Bladder microvascular endothelial cell (primary cell): ENCODE data around the gene PLCB3. TPM values are rescaled to one million over a fixed set of nuclear protein-coding genes. Genes with fewer than 3 reads are reported as not detected.

ENCODE experiments used
- total RNA-seq: library from RNA; depleted of rRNA; stranded (reverse); fragments of >200 nt; gene quantifications from 2 replicates; pipeline ENCODE4 v1.2.3, GENCODE V29; 2014

The PLCB3 gene
- 31.7 and 45.7 TPM in 2 replicates for total RNA-seq

DNA sequence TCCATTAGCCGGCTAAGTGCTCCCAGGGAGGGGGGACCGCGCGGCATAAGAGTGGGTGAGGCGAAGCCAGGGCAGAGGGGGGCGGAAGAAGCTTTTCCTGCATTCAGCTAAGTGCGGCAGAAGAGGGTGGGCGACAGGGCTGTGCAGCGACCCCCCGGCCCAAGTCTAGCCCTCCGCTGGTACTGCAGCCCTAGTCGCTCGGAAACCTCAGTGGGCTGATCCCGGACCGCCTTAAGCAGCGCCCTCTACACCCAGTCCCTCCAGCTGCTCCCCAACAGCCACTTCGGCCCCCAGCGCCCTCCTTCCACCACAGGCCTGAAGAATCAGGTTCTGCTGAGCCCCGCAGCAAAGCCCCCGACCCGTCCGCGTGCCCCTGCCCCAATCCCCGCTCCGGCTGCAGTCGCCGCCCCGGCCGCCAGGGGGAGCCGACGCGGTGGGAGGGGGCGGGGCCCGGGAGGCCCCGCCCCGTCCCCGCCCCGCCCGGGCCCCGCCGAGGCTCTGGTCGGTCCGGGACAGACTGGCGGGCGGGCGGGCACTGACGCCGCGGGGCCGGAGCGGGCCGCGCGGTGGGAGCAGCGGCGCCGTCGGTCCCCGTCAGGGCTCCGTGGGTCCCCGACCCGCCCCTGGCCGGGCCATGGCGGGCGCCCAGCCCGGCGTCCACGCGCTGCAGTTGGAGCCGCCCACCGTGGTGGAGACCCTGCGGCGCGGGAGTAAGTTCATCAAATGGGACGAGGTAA lies at the start of gene PLCB3:
Gene PLCB3 (plus strand): TSS at position 515 of the 737 bp plus-strand sequence. CDS start 120 bp downstream, at position 635.

GRCh38 chr11:64206457-64207255 lies 44.7 kb upstream of the PLCB3 start, which contains the start of gene FERMT3:
TSS of gene FERMT3 (plus strand) at chr11:64206721. CDS start at chr11:64207365, 644 bp downstream.

DNA sequence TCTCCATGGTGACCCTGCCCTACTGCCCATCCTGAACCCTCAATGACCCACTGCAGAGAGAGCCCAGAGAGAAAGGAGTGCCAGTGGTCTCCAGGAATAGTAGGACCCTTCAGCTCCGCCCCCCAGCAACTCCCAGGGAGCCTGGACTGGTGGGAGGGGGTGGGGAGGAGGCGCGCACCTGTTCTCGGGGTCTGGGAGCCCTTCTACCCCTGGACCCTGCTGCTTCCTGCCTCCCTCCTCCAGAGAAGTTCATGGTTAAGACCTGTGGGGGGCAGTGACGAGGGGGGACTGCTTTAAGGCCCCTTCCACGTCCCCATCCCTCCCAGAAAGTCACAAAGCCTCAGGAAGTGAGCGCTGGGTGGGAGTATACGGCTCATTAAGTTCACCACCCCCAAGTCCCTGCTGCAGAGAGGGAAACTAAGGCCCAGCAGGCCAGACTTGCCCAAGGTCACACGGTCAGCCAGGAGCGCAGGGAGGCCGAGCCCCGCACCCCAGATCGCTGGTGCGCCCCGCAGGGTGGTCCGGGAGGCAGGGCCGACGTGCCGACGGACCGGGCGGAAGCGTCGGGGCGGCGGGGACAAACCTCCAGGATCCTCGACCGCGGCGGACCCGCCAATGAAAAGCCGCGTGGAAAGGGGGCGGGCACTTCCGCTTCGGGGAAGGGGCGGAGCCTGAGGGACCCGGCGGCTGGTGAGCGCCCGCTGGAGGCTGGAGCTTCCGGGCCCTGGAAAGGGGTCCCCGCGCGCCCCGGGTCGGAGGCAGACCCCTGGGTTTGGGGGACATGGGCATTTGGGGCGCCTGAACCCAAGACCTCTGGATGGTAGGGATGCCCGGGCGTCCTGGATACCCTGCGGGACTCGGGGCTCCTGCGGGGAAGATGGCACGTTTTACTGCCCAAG lies 25.5 kb upstream of the PLCB3 start, which contains the start of the genes NUDT22 and TRPT1:
Gene NUDT22 (plus strand): TSS at position 667 of the 899 bp plus-strand sequence. CDS start 379 bp downstream, outside the sequence.
Gene TRPT1 (minus strand): TSS at position 579 of the 899 bp plus-strand sequence. CDS start 326 bp downstream, at position 253.

GRCh38 chr11:64230171-64230984 lies 21.0 kb upstream of the PLCB3 start, which contains the start of gene DNAJC4:
TSS of gene DNAJC4 (plus strand) at chr11:64230548. CDS start at chr11:64230855, 307 bp downstream.

DNA sequence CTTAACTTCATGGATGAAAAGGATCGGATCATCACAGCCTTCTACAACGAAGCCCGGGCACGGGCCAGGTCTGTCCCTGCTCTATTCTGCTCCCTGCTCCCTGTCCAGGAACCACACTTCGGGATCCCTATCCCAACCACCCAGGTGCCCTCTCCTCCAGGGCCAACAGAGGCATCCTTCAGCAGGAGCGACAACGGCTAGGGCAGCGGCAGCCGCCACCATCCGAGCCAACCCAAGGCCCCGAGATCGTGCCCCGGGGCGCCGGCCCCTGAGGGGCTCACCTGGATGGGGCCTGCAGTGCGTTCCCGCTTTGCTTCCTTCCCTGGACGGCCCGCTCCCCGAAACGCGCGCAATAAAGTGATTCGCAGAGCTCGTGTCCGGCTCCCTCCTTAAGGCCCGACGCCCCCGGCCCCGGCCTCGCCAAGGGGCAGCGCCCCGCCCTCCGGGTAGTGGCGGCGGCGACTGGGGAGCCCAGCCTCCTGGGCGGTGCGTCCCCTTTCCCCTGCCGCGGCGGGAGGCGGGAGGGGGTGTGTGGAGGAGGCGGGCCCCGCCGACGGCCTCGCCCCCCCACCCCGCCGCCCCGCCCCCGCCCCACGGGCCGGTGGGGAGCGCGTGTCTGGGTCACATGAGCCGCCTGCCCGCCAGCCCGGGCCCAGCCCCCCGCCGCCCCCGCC lies 17.3 kb upstream of the PLCB3 start, which contains the start of gene VEGFB:
Gene VEGFB (plus strand): TSS at position 672 of the 674 bp plus-strand sequence. CDS start 250 bp downstream, outside the sequence.

GRCh38 chr11:64240435-64241240 lies 10.7 kb upstream of the PLCB3 start, which contains the start of gene FKBP2:
TSS of gene FKBP2 (plus strand) at chr11:64241095. CDS start at chr11:64242388, 1,293 bp downstream.

GRCh38 chr11:64246871-64247728 lies 4.2 kb upstream of the PLCB3 start, which contains the start of gene PPP1R14B:
TSS of gene PPP1R14B (minus strand) at chr11:64246943. CDS start at chr11:64246673, 270 bp downstream.

GRCh38 chr11:64284048-64284961 lies 33.0 kb downstream of the PLCB3 start, which contains the start of gene BAD:
TSS of gene BAD (minus strand) at chr11:64284665. CDS start at chr11:64284368, 297 bp downstream.

GRCh38 chr11:64284962-64285884 lies 33.9 kb downstream of the PLCB3 start, which contains the start of gene GPR137:
TSS of gene GPR137 (plus strand) at chr11:64285848. CDS start at chr11:64286525, 677 bp downstream.

DNA sequence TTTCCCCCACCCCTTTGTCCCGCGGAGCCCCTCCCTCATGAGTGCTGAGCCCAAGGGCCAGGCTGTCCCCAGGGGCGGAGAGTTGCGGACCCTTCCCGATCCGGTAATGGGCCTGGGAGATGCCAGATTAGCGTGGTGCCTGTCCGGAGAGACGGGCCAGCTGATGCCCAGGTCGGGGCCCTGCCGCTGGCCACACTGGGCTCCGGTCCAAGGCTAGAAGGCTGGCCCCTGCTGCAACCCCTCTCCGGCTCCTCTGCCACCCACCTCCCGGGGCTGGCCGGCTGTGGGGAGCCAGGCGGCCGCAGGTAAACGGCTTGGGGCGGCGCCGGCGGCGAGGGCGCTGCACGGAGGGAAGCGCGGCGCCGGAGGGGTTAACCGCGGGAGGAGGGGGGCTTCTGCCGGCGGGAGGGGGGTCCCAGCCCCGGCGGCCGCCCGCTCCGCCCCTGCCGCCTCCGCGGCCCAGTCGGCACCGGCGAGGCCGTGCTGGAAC lies 40.0 kb downstream of the PLCB3 start, which contains the start of gene KCNK4:
Gene KCNK4 (plus strand): TSS at position 41 of the 490 bp plus-strand sequence. CDS start 1,717 bp downstream, outside the sequence.

GRCh38 chr11:64299847-64300648 lies 48.7 kb downstream of the PLCB3 start, which contains the start of gene CATSPERZ:
TSS of gene CATSPERZ (plus strand) at chr11:64300358. CDS start at chr11:64300411, 53 bp downstream.

GRCh38 chr11:64305075-64305690 lies 53.9 kb downstream of the PLCB3 start, which contains the start of gene ESRRA:
TSS of gene ESRRA (plus strand) at chr11:64305524. CDS start at chr11:64307180, 1,656 bp downstream.

GRCh38 chr11:64317325-64317960 lies 66.1 kb downstream of the PLCB3 start, which contains the start of gene TRMT112:
TSS of gene TRMT112 (minus strand) at chr11:64317559. CDS start at chr11:64317526, 33 bp downstream.

